Right lobe of liver (tissue), 4 donors: Measurements from ENCODE around the gene PCDH15.

ENCODE experiments used
- CTCF ChIP-seq, 4 donors: fragments of 200-600 bp in 3 of 4; fragments of 450-650 bp in 1 of 4; IDR thresholded peaks; one replicate each; pipeline versions ENCODE4 v1.5.1 to v1.8.0; 2016 to 2022; ENCODE audit warnings: antibody characterized with exemption in 4 of 4, mild to moderate bottlenecking in 2 of 4
- POLR2A ChIP-seq: fragments of 450-650 bp; IDR thresholded peaks from one replicate; pipeline ENCODE4 v1.6.1; 2017; ENCODE audit warnings: antibody characterized with exemption, mild to moderate bottlenecking
- donor health status: DM: no; HTN: no; CAD: no.
- donor health status: DM: no; HTN: no; CAD: no.
- donor health status: DM: no; HTN: yes; CAD: no.

- TF ChIP-seq CTCF (IDR thresholded peaks at IDR 0.05) = no peak
- TF ChIP-seq POLR2A = no peak
Observed at GRCh38 chr10:54702583-54703485, 98.2 kb downstream of the PCDH15 start.
